OCI-LY1 (cell line): ENCODE results near the gene RBM47.

Experiments
- EZH2 ChIP-seq: fragments of 200-600 bp; sonication (generic), shearing (Covaris generic); IDR thresholded peaks from 2 replicates; pipeline ENCODE4 v1.8.0; 2017; ENCODE audit warnings: borderline replicate concordance, mixed run types, mild to moderate bottlenecking, antibody characterized with exemption, low read length, moderate library complexity, mixed read lengths
- TF ChIP-seq, protein P1 (sequence below): fragments of 200-600 bp; sonication (generic), shearing (Covaris generic); IDR thresholded peaks from 2 replicates; pipeline ENCODE4 v1.5.1; 2017; ENCODE audit warnings: mild to moderate bottlenecking, antibody characterized with exemption, low read length, moderate library complexity, mixed read lengths

- TF ChIP-seq, protein P1, sequence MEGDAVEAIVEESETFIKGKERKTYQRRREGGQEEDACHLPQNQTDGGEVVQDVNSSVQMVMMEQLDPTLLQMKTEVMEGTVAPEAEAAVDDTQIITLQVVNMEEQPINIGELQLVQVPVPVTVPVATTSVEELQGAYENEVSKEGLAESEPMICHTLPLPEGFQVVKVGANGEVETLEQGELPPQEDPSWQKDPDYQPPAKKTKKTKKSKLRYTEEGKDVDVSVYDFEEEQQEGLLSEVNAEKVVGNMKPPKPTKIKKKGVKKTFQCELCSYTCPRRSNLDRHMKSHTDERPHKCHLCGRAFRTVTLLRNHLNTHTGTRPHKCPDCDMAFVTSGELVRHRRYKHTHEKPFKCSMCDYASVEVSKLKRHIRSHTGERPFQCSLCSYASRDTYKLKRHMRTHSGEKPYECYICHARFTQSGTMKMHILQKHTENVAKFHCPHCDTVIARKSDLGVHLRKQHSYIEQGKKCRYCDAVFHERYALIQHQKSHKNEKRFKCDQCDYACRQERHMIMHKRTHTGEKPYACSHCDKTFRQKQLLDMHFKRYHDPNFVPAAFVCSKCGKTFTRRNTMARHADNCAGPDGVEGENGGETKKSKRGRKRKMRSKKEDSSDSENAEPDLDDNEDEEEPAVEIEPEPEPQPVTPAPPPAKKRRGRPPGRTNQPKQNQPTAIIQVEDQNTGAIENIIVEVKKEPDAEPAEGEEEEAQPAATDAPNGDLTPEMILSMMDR, result no peak
- no peak for TF ChIP-seq EZH2
These were observed 211.7 kb downstream of the RBM47 start for GRCh38 chr4:40417941-40418340.
